GDM1 (cell line): ENCODE data around the gene IGF1R.

Experiments used
- DNase-seq: peaks from one replicate; lab custom pipeline; 2025; lab: John Stamatoyannopoulos, UW

Gene IGF1R

GRCh38 chr15:98671060-98672008, 23.0 kb downstream of the IGF1R start:
- DNase-seq = no peak

GRCh38 chr15:98673133-98673532, 24.8 kb downstream of the IGF1R start:
- no peak for DNase-seq

GRCh38 chr15:98674336-98674735, 26.0 kb downstream of the IGF1R start:
- DNase-seq = no peak

- DNase-seq = no peak
Observed at GRCh38 chr15:98676586-98677270, 28.4 kb downstream of the IGF1R start.

GRCh38 chr15:98677345-98678059, 29.2 kb downstream of the IGF1R start:
- DNase-seq = no peak

- DNase-seq = no peak
Observed at GRCh38 chr15:98678484-98678883, 30.1 kb downstream of the IGF1R start.

- DNase-seq = no peak
Observed at GRCh38 chr15:98681061-98681460, 32.7 kb downstream of the IGF1R start.

GRCh38 chr15:98682992-98683701, 34.8 kb downstream of the IGF1R start:
- DNase-seq = no peak

- DNase-seq = no peak
Observed at GRCh38 chr15:98683831-98684230, 35.5 kb downstream of the IGF1R start.

- DNase-seq = no peak
Observed at GRCh38 chr15:98684436-98684835, 36.1 kb downstream of the IGF1R start.

GRCh38 chr15:98684995-98685525, 36.7 kb downstream of the IGF1R start:
- no peak for DNase-seq

GRCh38 chr15:98686983-98687382, 38.6 kb downstream of the IGF1R start:
- no peak for DNase-seq

- no peak for DNase-seq
Observed at GRCh38 chr15:98689431-98689861, 41.1 kb downstream of the IGF1R start.

- DNase-seq = no peak
Observed at GRCh38 chr15:98690272-98690950, 42.1 kb downstream of the IGF1R start.

GRCh38 chr15:98692213-98692612, 43.9 kb downstream of the IGF1R start:
- no peak for DNase-seq

- no peak for DNase-seq
Observed at GRCh38 chr15:98694161-98694560, 45.8 kb downstream of the IGF1R start.

- DNase-seq = no peak
Observed at GRCh38 chr15:98698792-98699191, 50.5 kb downstream of the IGF1R start.

- no peak for DNase-seq
Observed at GRCh38 chr15:98699591-98700424, 51.5 kb downstream of the IGF1R start.

- no peak for DNase-seq
Observed at GRCh38 chr15:98700519-98700918, 52.2 kb downstream of the IGF1R start.

- DNase-seq = no peak
Observed at GRCh38 chr15:98703126-98703685, 54.9 kb downstream of the IGF1R start.
